Measurements from ENCODE around the gene RNF182.
"Not testable (repeated sequence)": the region's sequence is repeated elsewhere in the genome, so short reads cannot be mapped to it uniquely, and the experiment has no call there.

The RNF182 gene

GRCh38 chr6:13917141-13917540, 7.6 kb upstream of the RNF182 start:
- no peak for DNase-seq (ENCODE audit: low read depth)

- DNase-seq (ENCODE audit: low read depth) = no peak
Observed at GRCh38 chr6:13918686-13919250, 6.0 kb upstream of the RNF182 start.

GRCh38 chr6:13919861-13920260, 4.9 kb upstream of the RNF182 start:
- no peak for DNase-seq (ENCODE audit: low read depth)

GRCh38 chr6:13920552-13920951, 4.2 kb upstream of the RNF182 start:
- no peak for DNase-seq (ENCODE audit: low read depth)

GRCh38 chr6:13922750-13923149, 2.0 kb upstream of the RNF182 start:
- DNase-seq (ENCODE audit: low read depth) = no peak

- peak; percentile 45 for DNase-seq (ENCODE audit: low read depth)
Observed at GRCh38 chr6:13923527-13924145, 1.1 kb upstream of the RNF182 start.

- DNase-seq (ENCODE audit: low read depth) = no peak
Observed at GRCh38 chr6:13924146-13924948, 405 bp upstream of the RNF182 start.

GRCh38 chr6:13926378-13926777, 1.6 kb downstream of the RNF182 start:
- no peak for DNase-seq (ENCODE audit: low read depth)

GRCh38 chr6:13927203-13927602, 2.5 kb downstream of the RNF182 start:
- DNase-seq (ENCODE audit: low read depth) = no peak

GRCh38 chr6:13929196-13929595, 4.4 kb downstream of the RNF182 start:
- no peak for DNase-seq (ENCODE audit: low read depth)

GRCh38 chr6:13931797-13932402, 7.1 kb downstream of the RNF182 start:
- no peak for DNase-seq (ENCODE audit: low read depth)

- DNase-seq (ENCODE audit: low read depth) = no peak
Observed at GRCh38 chr6:13932785-13933184, 8.0 kb downstream of the RNF182 start.

GRCh38 chr6:13934721-13935120, 10.0 kb downstream of the RNF182 start:
- no peak for DNase-seq (ENCODE audit: low read depth)

- DNase-seq (ENCODE audit: low read depth) = no peak
Observed at GRCh38 chr6:13935190-13935880, 10.6 kb downstream of the RNF182 start.

GRCh38 chr6:13935881-13936261, 11.1 kb downstream of the RNF182 start:
- not testable (repeated sequence) for DNase-seq (ENCODE audit: low read depth)

GRCh38 chr6:13941902-13942301, 17.1 kb downstream of the RNF182 start:
- DNase-seq (ENCODE audit: low read depth) = no peak

GRCh38 chr6:13943943-13944342, 19.2 kb downstream of the RNF182 start:
- DNase-seq (ENCODE audit: low read depth) = no peak

GRCh38 chr6:13946506-13946905, 21.8 kb downstream of the RNF182 start:
- DNase-seq (ENCODE audit: low read depth) = no peak

GRCh38 chr6:13947611-13948178, 22.9 kb downstream of the RNF182 start:
- no peak for DNase-seq (ENCODE audit: low read depth)

GRCh38 chr6:13952101-13952500, 27.3 kb downstream of the RNF182 start:
- no peak for DNase-seq (ENCODE audit: low read depth)

GRCh38 chr6:13953061-13953705, 28.4 kb downstream of the RNF182 start:
- no peak for DNase-seq (ENCODE audit: low read depth)
